T47D (cell line): ENCODE results near the gene EEFSEC.

Source experiments
- DNase-seq, 2 experiments: peaks; one replicate each; pipeline versions ENCODE4 v3.0.0 to v3.0.0-alpha.2; 2011 to 2012; ENCODE audit warnings: low read depth in 1 of 2, low spot score in 1 of 2
- JUND ChIP-seq: IDR thresholded peaks from 2 replicates; pipeline ENCODE4 v1.6.1; 2012; ENCODE audit warnings: low read depth
- in situ Hi-C: cut with HindIII; loops from 2 replicates; pipeline ENCODE4 v1.10.0; 2016; ENCODE audit warnings: low sequenced_read_pairs, low pct_unique_long_range_greater_than_20kb

Gene EEFSEC

DNA sequence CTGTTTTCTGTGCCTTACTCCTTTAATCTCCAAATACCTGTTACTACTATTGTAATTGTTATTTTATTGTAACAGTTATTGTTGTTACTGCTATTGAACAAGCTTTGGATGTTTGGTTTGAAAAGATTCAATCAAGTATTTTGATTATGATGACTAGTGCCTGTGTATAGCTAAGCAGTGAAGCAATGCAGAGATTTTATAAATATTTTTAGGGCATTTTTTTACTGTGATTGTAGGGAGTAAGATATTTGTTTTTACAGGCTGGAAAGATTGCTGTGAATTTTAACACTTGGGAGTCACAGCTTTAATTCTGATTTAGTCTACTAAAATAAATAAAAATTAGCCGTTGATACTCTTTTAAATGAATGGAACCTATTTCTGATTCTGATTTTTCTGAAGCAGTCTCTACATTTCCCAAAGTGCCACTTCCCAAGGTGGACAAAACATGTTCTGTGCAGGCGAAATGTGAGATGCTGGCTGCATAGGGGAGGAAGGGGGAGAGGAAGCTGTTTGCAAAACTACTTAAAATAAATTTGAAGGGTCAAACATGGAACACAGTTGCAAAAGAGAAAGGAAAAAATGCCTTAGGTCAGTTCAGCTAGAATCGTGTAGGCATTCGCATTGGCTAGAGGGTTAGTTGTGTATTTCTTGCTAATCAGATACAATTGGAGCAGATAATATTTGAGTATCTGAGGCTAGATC is 25.7 kb downstream of the EEFSEC start:
- in situ Hi-C loops: no loop called here
- no peak for TF ChIP-seq JUND
- no peak for DNase-seq

DNA sequence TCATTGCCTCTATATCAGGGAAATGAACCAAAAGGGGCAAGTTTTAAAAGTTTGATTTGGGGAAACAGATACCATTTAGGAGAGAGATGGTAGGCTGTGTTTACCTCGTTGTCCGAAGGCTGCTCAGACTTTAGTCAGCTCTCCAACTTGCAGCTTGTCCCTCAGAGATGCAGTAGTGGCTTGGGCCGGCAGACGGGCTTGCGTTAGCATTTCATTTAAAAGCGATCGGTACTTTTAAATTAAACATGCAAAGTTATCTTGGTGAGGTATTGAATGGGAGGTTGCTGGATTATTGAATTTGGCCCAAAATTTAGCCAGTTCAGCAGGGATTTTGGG is 26.2 kb downstream of the EEFSEC start:
- in situ Hi-C loops: no loop called here
- no peak for DNase-seq
- no peak for TF ChIP-seq JUND

DNA sequence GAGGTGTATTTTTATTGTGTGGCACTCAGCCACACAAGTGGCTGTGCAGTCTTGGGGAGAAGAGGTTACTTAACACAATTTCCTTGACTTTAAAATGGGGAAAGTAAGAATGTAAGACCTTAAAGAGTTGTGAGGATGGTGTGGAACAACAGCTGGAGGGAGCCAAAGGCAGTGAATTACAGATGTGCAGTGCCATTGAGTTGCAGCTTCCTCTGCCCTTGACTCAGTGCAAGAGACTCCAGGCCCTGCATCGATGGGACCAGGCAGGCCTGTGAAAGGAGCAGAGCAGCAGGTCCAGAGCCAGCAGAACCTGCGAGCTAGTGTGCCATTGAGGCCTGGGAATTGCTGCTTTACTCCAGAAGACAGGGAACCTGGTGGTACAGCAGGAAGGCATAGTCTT is 27.2 kb downstream of the EEFSEC start:
- TF ChIP-seq JUND: no peak
- no peak for DNase-seq
- in situ Hi-C loops: no loop called here

DNA sequence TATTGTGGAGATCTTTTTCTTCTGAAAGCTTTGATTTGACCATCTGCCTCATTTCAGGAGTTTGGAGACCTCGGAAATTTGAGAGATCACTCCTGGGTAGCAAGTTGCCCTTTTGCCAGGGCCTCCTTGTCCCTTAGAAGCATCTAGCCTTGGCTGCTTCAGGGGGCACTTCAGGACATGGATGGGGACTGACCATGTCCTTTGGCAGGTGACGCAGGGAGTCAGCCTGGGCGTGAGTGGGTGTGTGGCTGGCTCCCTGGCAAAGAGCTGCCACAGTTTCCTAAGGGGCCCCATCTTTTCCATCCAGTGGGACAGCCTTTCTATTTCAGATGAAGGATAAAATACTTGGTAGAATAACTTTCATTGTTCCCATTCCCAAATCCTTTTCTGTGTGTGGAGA is 27.6 kb downstream of the EEFSEC start:
- no peak for TF ChIP-seq JUND
- in situ Hi-C loops: no loop called here
- DNase-seq: no peak

DNA sequence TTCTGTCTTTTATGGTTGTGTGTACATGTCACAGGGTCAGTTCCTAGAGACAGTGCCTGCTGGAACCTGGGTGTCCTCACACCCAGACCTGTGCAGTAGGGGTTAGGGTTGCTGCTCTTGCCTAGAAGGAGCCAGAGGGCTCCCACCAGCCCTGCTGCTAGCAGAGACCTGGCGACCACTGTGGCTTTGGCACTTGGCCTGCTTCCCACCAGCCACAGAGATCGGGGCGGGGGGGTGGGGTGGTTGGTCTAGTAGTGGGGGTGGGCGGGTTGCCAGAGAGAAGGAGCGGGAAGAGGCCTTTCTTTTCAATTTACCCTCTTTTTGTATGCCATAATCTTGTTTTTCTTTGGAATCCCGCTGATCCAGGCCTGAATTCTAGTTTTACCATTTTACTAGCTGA is 29.4 kb downstream of the EEFSEC start:
- TF ChIP-seq JUND: no peak
- DNase-seq: no peak
- in situ Hi-C loops: no loop called here

DNA sequence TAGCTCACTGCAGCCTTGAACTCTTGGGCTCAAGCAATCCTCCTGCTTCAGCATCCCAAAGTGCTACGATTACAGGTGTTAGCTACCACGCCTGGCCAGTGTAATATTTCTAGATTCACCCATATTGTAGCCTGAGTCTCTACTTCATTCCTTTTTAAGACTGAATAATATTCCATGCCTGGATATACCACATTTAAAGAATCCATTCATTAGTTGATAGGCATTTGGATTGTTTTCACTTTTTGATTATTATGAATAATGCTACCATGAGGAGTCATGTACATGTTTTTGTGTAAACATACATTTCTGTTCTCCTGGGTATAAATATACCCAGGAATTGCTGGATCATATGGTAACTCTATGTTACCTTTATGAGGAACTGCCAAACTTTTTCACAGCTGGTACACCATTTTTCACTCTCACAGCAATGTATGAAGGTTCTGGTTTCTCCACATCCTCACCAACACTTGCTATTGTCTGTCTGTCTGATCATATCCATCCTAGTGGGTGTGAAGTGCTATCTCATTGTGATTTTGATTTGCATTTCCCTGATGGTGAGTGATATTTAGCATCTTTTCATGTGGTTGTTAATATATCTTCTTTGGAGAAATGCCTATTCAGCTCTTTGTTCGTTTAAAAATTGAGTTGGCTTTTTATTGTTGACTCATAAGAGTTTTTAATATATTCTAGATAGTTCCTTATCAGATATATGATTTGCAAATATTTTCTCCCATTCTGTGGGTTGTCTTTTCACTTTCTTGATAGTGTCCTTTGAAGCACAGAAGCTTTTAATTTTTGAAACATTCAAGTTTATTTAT is 32.6 kb downstream of the EEFSEC start:
- no peak for TF ChIP-seq JUND
- in situ Hi-C loops: no loop called here
- no peak for DNase-seq

DNA sequence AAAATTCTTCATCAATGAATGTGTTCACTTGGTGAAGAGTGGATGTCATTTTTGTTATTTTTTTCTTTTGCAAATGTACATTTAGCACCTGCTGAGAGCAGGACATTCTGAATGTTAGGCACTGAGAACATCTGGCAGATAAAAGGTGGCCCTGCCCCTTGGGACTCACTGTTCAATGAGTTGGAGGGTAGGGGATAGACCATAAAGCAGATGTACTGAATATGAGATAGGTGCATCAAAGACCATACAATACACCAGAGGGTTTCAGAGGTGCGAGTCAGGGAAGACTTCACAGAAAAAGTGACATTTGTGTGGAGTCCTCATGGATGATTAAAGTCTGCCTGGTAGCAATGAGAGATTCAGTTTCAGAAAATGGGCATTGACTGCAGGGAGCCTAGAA is 34.2 kb downstream of the EEFSEC start:
- no peak for DNase-seq
- in situ Hi-C loops: no loop called here
- no peak for TF ChIP-seq JUND

DNA sequence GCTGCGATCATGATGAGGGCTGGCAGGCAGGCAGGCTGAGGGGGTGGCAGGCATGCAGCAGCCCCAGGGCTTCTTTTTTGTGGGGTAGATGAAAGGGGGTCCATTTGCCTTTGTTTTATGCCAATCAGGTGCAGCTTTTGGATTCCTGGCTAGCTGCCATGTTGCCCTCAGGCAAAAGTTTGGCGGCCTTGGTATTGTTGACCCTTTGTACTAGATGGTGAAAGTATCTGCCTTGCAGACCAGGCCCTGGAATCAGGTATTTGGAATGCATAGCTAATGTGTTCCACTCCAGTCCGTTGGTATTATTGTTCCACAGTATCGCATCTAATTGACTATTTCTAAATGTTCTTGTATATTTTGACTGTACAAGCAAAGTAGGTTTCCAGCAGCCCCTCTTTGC is 35.0 kb downstream of the EEFSEC start:
- no peak for TF ChIP-seq JUND
- DNase-seq: no peak
- in situ Hi-C loops: no loop called here

DNA sequence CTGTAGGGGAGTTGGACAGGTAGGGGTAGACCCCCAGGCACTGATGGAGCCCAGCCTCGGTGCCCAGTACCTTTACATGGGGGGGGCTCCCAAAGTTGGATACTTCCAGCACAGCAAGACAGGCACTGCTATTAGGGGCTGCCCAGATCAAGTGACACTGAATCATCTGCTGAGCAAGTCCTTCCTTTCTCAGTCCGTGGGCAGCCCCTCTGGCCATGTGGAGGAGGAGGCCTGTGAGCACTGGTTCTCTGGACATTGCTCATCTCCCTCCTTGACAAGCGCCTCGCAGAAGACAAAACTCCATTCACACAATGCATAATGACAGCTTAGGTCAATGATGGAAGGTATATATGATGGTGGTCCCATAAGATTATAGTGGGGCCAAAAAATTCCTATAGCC is 35.7 kb downstream of the EEFSEC start:
- no peak for TF ChIP-seq JUND
- no peak for DNase-seq
- in situ Hi-C loops: no loop called here

DNA sequence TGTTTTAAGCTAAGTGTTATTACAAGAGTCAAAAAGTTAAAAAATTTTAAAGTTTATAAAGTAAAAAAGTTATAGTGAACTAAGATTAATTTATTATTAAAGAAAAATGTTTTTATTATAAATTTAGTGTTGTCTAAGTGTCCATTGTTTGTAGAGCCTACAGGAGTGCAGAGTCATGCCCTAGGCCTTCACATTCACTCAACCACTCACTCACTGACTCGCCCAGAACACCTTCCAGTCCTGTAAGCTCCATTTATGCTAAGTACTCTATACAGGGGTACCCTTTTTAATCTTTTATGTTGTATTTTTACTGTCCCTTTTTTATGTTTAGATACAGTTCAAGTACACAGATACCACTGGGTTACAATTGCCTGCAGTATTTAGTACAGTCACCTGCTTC is 37.2 kb downstream of the EEFSEC start:
- in situ Hi-C loops: no loop called here
- no peak for DNase-seq
- no peak for TF ChIP-seq JUND

DNA sequence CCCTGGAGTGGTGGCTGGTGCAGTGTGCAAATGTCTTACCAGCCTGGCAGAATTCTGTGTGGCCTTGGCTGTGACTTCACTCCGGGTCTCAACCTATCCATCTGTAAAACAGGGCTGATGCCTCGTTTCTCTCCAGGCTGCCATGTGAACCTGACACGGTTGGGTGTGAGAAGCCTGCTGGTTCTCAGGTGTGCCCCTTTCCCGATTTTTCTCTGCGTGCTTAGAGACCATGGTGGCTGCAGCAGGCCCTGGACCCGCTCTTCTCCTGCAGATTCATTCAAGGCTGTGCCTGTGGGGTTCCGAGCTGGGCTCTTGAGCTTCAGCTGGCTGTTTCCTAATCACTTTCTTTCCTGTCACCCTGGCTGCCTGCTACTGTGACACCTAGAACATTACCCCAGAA is 38.9 kb downstream of the EEFSEC start:
- DNase-seq: no peak
- no peak for TF ChIP-seq JUND
- in situ Hi-C loops: no loop called here

DNA sequence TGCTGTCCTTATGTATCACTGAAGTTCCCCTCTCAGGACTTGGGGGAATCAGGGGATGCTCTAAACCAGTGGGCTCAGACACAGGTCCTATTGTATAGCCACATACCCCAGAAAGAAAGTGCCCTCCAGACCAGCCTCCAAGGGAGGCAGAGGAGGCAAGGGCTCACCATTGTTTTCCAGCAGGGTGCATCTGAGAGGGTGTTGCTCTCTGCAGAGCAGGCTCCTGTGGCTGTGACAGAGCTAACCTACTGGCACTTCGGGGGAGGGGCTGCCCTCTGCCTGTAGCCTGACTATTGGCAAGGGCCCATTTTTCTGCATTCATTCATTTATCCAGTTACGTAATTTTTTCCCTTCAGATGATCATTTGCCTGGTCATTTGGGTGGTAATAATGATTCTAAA is 39.9 kb downstream of the EEFSEC start:
- TF ChIP-seq JUND: no peak
- no peak for DNase-seq
- in situ Hi-C loops: no loop called here

DNA sequence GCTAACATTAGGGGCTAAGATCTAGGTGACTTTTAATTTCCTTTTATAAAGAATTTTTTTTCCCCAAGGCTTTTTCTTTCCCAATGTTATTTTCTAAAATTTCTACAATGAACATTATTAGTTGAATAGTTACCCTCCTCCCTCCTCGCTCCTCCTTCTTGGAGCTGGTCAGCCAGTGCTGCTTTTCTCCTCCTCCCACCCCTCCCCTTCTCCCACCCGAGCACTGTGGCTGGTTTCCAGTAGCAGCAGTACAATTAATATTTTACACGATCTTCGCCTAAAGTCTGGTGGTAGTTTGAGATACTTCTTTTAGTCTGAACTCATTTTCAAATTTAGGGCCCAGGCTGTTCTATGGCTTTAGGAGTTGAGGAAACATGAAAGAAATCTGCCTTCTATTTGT is 41.6 kb downstream of the EEFSEC start:
- DNase-seq: no peak
- in situ Hi-C loops: no loop called here
- TF ChIP-seq JUND: no peak

DNA sequence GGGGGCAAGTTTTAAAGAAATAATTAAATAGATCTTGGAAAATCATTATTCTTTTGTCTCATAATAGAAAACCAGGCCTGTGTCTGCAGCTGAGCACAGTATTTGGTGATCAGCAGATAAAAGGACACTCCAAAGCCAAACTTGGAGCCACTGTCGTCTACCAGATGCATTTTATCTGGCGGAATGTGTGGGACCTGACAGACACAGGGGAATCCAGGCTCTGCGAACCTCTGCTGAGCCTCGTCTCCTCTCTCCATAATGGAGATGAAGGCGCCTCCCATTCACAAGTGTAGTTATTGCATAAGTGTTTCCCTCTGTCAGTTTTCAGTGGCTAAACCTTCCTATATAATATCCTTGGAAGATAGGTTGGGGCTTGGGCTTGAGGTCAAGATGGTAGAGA is 42.1 kb downstream of the EEFSEC start:
- no peak for TF ChIP-seq JUND
- in situ Hi-C loops: no loop called here
- DNase-seq: no peak
